GM19099 (cell line): Measurements from ENCODE around the gene PAEP.
"Not testable (repeated sequence)": the region's sequence is repeated elsewhere in the genome, so short reads cannot be mapped to it uniquely, and the experiment has no call there.

ENCODE experiments used
- POLR2A ChIP-seq: IDR thresholded peaks from 3 replicates; pipeline ENCODE4 v1.6.1; 2011; ENCODE audit warnings: low read depth; ENCODE audit not compliant: insufficient read length; ENCODE audit errors: extremely low read depth

The PAEP gene

DNA sequence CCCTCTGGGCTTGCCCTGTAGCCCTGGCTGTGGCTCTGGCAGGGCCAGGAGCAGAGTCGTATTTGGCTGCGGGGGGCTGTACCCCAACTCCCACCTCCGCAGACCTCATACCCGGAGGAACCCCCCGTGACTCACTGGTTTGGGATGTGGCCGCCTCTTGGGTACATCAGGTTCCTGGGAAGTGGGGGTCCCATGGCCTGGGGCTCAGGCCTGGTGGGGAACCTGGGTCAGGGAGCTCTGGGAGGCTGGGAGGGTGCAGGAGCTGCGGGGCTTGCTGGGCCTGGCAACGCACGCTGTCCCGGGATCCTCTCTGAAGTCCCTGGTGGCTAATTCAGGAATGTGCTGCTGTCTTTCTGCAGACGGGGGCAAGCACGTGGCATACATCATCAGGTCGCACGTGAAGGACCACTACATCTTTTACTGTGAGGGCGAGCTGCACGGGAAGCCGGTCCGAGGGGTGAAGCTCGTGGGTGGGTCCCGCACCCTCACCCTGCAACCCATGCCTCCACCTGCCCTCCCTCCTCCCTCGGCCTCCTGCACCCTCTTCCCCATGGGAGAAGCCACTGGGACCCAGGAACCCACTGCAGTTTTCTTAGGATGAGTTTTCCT, 37.9 kb upstream of the PAEP start:
- no peak for TF ChIP-seq POLR2A

DNA sequence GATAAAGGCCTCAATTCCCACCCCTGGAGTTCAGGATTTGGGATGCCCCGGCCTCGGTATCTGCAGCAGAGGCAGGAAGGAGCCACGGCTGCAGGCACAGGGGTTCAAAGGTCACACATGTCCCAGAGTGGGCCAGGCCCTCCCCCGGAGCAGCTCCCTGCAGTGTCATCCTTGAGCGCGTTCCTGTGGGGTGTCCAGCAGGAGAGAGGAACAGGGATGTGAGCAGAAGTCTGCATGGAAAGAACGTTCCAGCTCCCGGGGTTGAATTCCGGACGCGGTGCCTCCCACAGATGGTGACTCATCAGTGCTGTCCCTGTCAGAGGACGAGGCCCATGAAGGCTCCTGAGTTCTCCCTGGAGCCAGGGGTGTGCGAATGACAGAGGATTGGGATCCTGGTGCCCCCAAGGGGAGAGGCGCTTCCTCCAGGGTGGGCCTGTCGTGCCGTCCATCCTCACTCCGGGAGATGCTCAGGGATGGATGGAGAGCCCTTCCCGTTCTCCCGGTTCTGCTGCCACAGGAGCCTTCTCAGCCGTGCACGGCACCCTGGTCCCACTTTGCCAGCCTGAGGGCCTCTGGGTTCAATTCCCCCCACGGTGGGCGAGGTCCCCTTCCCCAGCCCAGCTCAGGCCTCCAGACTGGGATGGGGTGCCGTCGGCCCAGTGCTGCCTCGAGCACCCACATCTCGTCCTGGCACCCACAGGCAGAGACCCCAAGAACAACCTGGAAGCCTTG, 37.3 kb upstream of the PAEP start:
- no peak for TF ChIP-seq POLR2A

DNA sequence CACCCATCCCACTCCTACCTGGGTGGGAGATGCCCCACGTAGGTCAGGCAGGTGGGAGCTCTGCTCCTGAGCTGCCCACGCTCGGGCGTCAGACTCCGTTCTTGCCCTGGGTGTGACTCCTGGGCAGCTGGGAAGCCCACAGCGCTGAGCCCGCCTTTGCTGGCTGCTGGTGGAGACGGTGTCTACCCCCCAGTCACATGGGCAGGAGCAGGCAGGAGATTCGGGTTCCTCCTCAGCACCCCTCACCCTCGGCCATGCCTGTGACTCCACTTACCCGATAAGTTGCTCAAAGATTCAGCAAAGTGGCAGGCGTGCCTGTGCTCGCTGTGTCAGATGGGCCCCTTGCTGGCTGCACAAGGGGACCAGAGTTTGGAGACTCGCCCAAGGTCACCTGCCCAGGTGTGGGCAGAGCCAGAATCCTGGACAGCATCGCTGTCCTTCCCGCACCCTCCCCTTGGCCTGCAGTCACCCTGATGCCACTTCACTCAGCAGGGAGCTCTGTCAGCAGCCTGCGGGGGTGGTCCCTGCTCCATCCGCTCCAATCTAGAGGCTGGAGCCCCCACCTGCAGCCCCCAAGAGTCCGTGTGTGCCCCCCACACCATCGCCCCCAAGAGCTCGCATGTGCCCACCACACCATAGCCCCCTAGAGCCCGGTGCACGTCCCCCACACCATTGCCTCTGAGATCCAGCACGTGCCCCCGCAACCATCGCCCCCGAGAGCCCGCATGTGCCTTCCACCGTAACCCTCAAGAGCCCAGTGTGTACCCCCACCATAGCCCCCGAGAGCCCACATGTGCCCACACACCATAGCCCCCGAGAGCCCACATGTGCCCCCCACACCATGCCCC, 36.1 kb upstream of the PAEP start:
- TF ChIP-seq POLR2A, result no peak

DNA sequence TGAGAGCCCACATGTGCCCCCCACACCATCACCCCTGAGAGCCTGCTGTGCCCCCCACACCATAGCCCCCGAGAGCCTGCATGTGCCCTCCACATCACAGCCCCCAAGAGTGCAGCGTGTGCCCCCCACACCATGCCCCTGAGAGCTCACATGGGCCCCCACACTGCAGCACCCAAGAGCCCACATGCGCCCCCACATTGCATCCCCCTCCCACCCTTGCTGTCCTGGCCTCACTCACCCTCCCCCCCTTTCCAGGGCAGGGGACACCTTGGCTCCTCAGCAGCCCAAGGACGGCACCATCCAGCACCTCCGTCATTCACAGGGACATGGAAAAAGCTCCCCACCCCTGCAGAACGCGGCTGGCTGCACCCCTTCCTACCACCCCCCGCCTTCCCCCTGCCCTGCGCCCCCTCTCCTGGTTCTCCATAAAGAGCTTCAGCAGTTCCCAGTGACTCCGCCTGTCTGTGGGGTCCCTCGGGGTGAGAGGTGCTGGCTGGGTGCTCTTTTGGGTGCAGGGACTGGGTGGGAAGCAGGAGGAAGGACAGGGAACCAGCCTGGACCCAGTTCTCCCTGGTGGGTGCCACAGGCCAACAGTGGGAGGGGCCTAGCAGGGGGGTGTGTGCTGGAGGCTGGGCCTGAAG, 35.3 kb upstream of the PAEP start:
- no peak for TF ChIP-seq POLR2A

DNA sequence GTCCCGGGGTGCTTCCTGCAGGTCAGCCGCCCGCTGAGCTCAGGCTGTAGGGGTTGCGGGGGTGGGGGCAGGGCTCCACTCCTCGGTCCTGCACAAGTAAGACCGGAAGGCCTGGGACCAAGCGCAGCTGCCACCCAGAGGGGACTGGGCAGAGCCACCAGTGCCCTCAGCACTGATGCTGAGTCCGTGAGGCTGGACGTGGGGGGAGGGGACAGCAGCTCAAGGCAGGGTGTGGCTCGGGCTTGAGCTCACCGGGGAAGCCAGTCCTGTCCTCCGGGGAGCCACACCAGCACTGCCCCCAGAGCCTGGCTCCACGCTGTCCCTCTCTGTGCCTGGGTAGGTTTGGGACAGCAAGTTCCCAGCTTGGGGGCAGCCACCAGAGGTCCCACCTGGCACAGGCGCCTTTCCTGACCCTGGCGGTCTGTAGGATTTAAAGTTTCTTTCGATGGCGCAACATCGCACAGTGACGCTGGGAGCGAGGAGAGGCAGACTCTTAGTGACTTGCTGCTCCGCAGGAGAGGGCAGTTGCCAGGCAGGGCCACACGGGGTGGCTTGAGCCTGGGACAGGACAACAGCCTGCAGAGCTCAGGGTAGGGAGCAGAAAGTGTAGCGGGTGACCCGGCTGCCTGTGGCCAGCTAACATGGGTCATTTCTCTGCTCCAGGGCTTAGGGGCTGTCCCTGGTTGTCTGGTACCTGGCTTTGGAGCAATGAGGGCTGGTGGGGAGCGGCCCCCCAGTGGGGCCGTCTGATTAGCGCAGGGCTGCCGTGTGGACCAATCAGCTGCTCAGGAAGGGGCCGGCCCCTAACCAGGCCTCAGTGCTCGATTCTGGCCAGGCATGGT, 34.6 kb upstream of the PAEP start:
- no peak for TF ChIP-seq POLR2A

DNA sequence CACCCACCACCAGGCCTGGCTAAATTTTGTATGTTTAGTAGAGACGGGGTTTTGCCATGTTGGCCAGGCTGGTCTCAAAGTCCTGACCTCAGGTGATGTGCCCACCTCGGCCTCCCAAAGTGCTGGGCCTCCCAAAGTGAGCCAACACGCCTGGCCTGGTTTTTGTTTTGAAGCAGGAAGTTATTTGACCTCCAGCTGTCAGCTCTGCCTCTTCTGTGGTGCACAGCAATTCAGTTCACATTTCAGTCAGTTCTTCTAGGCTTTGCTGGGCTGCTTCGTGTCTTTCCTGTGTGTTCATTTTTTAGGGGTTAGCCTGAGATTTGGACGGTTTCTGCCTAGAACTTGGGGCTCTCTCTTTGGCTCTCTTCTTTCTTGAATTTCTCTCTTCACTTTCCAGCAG, 31.4 kb upstream of the PAEP start:
- no peak for TF ChIP-seq POLR2A

DNA sequence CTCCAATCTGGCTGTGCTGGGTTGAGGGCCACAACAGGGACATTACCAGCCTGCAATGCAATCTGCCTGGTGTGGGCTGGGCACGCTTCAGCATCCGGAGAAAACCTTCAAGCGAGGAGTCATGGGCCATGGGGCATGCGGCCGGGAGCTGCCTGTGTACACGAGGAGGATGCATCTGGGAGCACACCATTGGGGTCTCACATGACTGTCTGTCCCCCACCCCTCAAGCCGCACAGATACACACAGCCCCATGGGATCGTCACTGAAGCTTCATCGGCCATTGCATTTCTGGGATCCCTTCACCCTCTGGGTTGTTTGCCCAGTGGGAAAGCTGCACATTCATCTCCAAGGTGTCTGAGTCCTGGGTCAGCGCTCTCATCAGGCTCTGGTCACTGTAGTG, 30.5 kb upstream of the PAEP start:
- TF ChIP-seq POLR2A, result no peak

DNA sequence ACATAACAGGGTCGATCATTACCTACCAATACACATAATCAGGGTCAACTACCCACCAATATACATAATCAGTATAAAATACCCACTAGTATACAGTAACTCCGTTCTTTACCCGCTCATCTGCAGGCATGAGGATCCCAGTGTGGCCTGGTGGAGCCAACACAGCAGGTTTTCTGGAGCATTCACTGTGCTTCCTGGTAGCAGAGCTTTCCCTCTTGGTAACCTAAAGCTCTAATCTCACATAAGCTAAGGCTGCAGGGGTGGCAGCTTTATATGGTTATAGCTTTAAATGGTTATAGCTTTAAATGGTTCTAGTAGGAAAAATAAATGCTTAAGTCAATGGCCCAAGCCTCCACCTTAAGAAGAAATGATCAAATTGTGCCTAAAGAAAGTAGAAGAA, 28.4 kb upstream of the PAEP start:
- no peak for TF ChIP-seq POLR2A

DNA sequence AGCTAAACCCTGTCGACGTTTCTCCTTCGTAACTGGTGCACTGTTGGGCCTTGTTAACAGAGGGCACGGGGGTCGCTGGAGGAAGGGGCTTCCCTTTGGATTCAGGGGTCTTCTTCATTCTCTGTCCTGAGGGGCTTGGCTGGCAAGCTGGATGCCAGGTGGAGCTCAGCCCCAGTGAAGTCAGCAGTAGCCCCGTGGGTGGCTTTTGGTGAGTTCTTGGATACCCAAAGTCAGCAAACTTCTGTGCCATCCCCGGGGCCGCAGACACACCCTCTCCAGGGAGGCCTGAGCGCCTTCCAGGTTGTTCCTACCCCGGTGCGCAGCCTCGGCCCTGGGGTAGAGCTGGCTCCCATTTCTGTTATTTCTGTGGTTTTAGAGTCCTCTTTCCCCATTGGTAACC, 27.9 kb upstream of the PAEP start:
- TF ChIP-seq POLR2A, result no peak

DNA sequence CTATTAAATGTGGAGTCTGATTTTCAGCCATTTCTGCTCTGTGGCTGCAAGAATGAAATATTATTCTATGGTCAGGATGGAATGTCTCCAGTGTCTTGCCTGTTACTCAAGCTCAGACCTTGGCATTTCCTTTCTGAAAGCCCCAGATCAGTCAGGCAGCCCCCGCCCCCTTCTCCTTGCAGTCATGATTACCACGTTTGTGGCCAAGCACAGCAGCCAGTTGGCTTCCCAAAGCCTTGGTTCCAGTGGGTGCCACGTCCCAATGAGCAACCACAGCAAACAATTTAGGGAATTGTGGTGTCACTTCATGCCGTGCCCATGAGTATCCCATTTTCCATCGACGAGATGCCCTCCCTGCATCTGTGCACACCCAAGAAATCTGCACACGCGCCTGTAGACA, 25.3 kb upstream of the PAEP start:
- TF ChIP-seq POLR2A, result no peak

DNA sequence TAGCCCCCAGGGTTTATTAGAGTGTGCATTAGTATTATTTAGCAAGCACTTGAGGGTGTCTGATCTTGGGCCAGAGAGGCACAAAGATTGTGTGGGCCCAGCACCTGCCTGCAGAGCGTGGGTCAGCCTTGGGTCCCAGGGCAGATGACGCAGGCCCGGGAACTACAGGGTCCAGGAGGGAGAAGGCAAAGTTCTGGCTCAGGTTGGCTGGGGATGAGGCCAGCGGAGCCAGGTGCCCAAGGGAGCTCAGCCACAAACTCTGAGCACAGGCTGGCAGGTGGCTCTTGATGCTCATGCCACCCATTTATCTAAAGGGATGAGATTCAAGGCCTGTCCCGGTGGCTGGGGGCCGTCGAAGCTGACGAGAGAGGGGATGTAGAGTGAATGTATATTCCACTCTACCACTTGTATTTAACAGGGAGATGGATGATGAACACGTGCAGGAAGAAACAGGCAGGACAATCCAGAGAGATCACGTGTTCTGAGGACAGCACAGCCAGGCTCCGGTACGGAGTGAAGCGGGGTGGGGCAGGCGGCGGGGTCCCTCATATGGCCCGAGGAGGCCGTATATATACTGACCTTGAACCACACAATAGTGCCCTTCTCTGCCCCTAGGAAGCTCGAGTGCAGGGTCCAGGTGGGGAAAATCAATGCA, 16.4 kb upstream of the PAEP start:
- TF ChIP-seq POLR2A, result no peak

DNA sequence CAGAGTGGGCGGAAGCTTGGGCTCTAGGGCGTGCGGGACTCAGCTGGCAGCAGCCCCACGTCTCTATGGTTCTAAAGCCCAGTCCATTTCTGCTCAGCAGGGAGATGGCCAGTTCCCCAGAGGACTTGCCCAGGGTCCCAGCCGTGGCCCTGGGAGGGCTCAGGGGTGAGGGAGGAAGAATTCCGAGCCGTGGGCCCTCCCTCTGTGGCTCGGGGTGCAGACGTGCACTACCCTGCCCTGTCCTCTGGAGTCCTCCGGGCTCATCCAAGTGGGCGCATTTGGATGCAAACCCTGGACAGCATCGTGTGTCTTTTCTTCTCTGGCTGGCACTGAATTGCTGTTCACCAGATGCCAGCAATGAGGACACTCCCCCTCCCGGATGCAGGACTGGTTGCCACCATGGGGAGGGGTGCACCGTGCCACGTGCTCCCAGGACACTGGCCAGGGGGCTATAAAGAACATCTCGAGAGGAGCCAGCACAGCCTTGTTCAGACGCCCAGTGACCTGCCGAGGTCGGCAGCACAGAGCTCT, 15.8 kb upstream of the PAEP start, which contains the start of gene OBP2A:
OBP2A (plus strand) TSS at position 481 of the 531 bp plus-strand sequence. CDS start 55 bp downstream, outside the sequence.
- TF ChIP-seq POLR2A, result not testable (repeated sequence)
